Karpas-422 (cell line): ENCODE data around the gene GDPD5. TPM values are rescaled to one million over a fixed set of nuclear protein-coding genes. Genes with fewer than 3 reads are reported as not detected.

Experiments
- DNase-seq: peaks from one replicate; pipeline ENCODE4 v3.0.0-alpha.2; 2015
- H2AFZ ChIP-seq: fragments of 200-600 bp; sonication (generic); 2 replicates; pipeline ENCODE4 v1.6.1; 2014; ENCODE audit warnings: antibody characterized with exemption, low read length, mixed read lengths
- H3K27ac ChIP-seq: fragments of 200-600 bp; sonication (generic); 2 replicates; pipeline ENCODE4 v1.5.1; 2014; ENCODE audit warnings: mild to moderate bottlenecking, low read length, moderate library complexity
- H3K27me3 ChIP-seq: fragments of 200-600 bp; sonication (generic); 2 replicates; pipeline ENCODE4 v1.6.1; 2014; ENCODE audit warnings: low read length, mixed read lengths
- H3K36me3 ChIP-seq: fragments of 200-600 bp; sonication (generic); 2 replicates; pipeline ENCODE4 v1.6.1; 2014; ENCODE audit warnings: low read length, mixed read lengths; ENCODE audit not compliant: insufficient read depth
- H3K4me1 ChIP-seq: fragments of 200-600 bp; sonication (generic); 2 replicates; pipeline ENCODE4 v1.6.1; 2014; ENCODE audit warnings: mild to moderate bottlenecking, low read length, mixed read lengths
- H3K4me2 ChIP-seq: fragments of 200-600 bp; sonication (generic); 2 replicates; pipeline ENCODE4 v1.6.1; 2014; ENCODE audit warnings: low read length, low read depth, mild to moderate bottlenecking; ENCODE audit not compliant: poor library complexity, severe bottlenecking
- H3K4me3 ChIP-seq: fragments of 200-600 bp; sonication (generic); 2 replicates; pipeline ENCODE4 v1.5.1; 2014; ENCODE audit warnings: mild to moderate bottlenecking, antibody characterized with exemption, low read length, mixed read lengths
- H3K79me2 ChIP-seq: fragments of 200-600 bp; sonication (generic); 2 replicates; pipeline ENCODE4 v1.6.1; 2014; ENCODE audit warnings: mild to moderate bottlenecking, low read length, mixed read lengths
- H3K9ac ChIP-seq: fragments of 200-600 bp; sonication (generic); 2 replicates; pipeline ENCODE4 v1.6.0; 2014; ENCODE audit warnings: low read length
- H3K9me2 ChIP-seq: fragments of 200-600 bp; sonication (generic), shearing (Covaris generic); replicated peaks from 2 replicates; pipeline ENCODE4 v1.6.0; 2014; ENCODE audit warnings: mild to moderate bottlenecking, low read length, moderate library complexity; ENCODE audit not compliant: insufficient read depth
- H3K9me3 ChIP-seq: fragments of 300-700, 200-600 bp; sonication (generic); 2 replicates; pipeline ENCODE4 v1.6.1; 2014; ENCODE audit warnings: low read length, mixed read lengths
- H4K20me1 ChIP-seq: fragments of 200-600 bp; sonication (generic); 2 replicates; pipeline ENCODE4 v1.6.1; 2014; ENCODE audit warnings: mild to moderate bottlenecking, antibody characterized with exemption, low read length, low read depth; ENCODE audit not compliant: insufficient read depth
- total RNA-seq: library from RNA; depleted of rRNA; stranded (reverse); fragments of >200 nt; shearing (Covaris generic); gene quantifications from 2 replicates; pipeline ENCODE4 v1.2.3, GENCODE V29; 2014; ENCODE audit warnings: low replicate concordance

Gene GDPD5
- total RNA-seq, 1 experiment from 2014 or later = 137 TPM

DNA sequence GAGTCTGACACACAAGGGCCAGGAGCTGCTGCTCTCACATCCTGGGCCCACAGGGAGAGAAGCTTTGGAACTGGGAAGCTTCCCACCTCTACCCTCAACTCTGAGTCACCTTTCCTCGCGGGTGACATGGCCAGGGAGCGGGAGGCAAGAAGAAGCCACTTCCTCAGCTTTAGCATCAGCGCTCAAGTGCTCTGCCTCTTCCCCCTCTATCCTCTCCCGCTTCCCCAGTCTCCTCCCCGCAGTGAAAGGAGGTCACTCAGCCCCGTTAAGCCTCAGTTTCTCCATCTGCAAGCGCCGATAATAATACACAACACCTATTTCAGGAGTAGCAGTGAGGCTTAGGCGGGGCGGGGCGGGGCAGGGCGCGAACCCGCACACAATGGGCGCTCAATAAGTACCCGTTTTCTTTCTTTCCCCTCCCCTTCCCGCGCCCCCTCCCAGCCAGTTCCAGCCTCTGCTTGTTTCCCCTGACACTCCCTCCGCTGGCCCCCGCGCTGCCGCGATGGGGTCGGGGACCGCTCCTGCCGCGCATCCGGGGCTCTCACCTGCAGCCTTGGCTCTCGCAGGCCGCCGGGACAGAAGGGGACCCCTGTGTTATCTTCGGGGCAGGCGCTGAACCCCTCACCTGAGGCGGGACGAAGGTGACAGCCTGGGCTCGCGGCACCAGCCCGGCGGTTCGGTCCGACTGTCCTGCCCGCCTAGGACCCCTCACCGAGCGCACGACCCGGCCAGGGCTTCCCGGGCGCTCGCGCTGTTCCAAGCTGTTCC lies 892 bp downstream of the GDPD5 start:
- H3K79me2 ChIP-seq = peaks cover 56% of the 10 kb centered on the region
- H3K27me3 ChIP-seq = no peaks in the 10 kb centered on the region
- H3K9ac ChIP-seq = peak overlapping the region; percentile 97
- H4K20me1 ChIP-seq = peaks cover 24% of the 10 kb centered on the region
- H3K27ac ChIP-seq = peak overlapping the region; percentile 99
- no peak overlapping the region for H2AFZ ChIP-seq
- peak overlapping the region; percentile 80 for H3K4me2 ChIP-seq
- 0 out of 2 replicates have a peak, but pooled peaks cover 4% of the 10 kb centered on the region for H3K36me3 ChIP-seq
- H3K9me3 ChIP-seq = no peaks in the 10 kb centered on the region
- H3K4me1 ChIP-seq = peaks cover 51% of the 10 kb centered on the region
- no peaks in the 10 kb centered on the region for H3K9me2 ChIP-seq
- peak overlapping the region; percentile 80 for H3K4me3 ChIP-seq
- peak; percentile 72 for DNase-seq

DNA sequence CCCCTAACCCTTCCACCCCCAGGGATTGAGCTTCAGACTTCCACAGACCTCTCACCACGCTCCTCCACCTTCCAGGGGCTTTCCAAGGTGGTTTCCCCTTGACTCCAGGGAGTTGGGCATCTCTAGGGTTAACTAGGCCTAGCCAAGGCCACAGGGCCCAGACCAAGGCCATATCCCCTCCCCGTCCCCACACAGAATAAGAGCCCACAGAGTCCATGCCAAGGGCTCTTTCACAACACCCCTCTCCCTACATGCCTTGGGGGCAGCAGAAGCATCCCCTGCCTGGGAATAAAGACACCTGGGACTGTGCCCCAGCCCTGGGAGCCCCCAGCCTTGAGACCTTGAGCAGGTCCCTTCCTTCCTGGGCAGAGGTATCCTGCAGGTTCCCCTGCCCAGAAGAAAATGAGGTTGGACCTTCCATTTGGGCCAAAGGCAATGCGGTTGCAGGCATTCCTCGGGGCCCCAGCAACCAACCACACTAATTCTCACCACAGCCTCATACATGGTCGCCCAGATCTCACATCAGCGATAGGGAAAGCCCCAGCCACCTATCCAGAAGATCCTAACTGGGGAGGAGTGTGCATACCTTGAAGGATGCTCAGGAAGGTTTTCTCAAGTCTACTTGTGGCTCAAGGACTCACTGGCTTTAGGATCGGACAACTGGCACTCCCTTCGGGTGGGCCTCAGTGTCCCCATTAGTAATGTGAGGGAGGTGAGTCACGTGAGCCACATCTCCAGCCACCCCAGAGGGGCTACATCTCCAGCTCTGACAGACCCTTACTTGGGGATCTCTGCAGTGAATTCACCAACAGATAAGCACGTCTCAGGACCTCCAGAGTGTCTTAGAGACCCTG lies 1.7 kb downstream of the GDPD5 start:
- Histone ChIP-seq H3K4me2 (peak overlapping the region; percentile 80), H2AFZ (no peak overlapping the region), H3K9me3 (no peaks in the 10 kb centered on the region), H3K27ac (peak overlapping the region; percentile 99), H3K9me2 (no peaks in the 10 kb centered on the region), H3K4me1 (peaks cover 59% of the 10 kb centered on the region), H3K4me3 (peak overlapping the region; percentile 80), H3K27me3 (no peaks in the 10 kb centered on the region), H3K9ac (peak overlapping the region; percentile 97), H4K20me1 (peaks cover 24% of the 10 kb centered on the region), H3K36me3 (0 out of 2 replicates have a peak, but pooled peaks cover 4% of the 10 kb centered on the region), H3K79me2 (peaks cover 64% of the 10 kb centered on the region)
- DNase-seq = no peak

DNA sequence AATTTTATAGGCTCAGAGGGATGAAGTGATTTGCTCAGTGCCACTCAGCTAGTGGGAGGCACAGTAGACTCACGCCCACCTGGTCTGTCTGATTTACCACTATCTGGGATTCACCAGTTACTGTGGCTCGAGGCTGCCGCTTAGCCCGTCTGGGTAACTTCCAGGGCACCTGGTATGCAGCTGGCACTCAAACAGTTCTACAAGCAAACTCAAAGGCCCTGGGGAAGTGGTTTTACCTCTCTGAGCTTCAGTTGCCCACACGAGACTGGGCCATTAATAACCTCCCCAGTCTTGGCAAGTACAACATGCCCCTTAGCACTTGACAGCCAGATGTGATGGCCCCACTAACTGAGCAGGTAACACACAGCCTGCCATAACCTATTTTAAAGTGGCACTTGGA lies 2.6 kb downstream of the GDPD5 start:
- Histone ChIP-seq H3K79me2 (peaks cover 73% of the 10 kb centered on the region), H4K20me1 (peaks cover 24% of the 10 kb centered on the region), H3K9me2 (no peaks in the 10 kb centered on the region), H3K27me3 (no peaks in the 10 kb centered on the region), H3K4me2 (peak overlapping the region; percentile 80), H3K27ac (peak overlapping the region; percentile 99), H3K36me3 (0 out of 2 replicates have a peak, but pooled peaks cover 5% of the 10 kb centered on the region), H3K9me3 (no peaks in the 10 kb centered on the region), H2AFZ (no peak overlapping the region), H3K9ac (peak overlapping the region; percentile 97), H3K4me1 (peaks cover 68% of the 10 kb centered on the region), H3K4me3 (peak overlapping the region; percentile 80)
- peak; percentile 88 for DNase-seq

DNA sequence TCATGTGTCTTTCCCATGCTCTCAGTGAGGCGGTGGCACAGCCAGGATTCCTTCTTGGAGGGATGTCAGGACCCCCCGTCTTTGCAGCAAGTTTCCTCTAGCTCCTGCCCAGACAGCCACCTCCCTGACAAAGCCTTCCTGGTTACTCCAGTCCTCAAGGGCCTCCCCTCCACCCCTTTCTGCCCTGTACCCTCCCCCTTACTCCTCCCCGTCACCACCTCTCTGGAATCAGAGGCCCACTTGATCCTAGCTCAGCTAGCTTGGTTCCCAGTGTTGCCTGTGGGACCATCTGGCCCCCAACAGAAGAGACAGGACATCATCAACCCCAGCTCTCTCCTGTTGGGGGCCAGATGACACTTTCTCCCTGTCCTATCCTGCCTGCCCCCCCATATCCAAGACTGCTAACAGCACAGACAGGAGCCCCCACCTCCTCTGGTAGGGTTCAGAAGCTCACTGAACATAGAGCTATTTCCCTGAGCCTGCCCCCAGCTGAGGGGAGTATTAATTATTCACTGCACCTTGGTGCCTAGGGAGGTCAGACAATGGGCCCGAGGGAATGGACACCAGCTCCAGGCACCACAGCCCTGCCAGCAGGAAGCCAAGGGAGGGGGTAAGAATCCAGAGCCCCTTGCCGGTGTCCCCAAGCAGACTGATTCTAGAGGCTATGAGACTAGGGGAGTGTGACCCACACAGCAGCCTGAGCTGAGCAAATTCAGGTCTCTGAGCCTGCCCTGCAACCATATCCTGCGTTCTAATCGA lies 3.3 kb downstream of the GDPD5 start:
- Histone ChIP-seq H3K4me1 (peaks cover 75% of the 10 kb centered on the region), H3K9ac (peak overlapping the region; percentile 97), H3K9me2 (no peaks in the 10 kb centered on the region), H3K79me2 (peaks cover 80% of the 10 kb centered on the region), H3K27me3 (no peaks in the 10 kb centered on the region), H3K4me2 (peak overlapping the region; percentile 80), H3K36me3 (0 out of 2 replicates have a peak, but pooled peaks cover 12% of the 10 kb centered on the region), H3K27ac (peak overlapping the region; percentile 99), H2AFZ (no peak overlapping the region), H3K9me3 (no peaks in the 10 kb centered on the region), H4K20me1 (peaks cover 21% of the 10 kb centered on the region), H3K4me3 (peak overlapping the region; percentile 80)
- no peak for DNase-seq

DNA sequence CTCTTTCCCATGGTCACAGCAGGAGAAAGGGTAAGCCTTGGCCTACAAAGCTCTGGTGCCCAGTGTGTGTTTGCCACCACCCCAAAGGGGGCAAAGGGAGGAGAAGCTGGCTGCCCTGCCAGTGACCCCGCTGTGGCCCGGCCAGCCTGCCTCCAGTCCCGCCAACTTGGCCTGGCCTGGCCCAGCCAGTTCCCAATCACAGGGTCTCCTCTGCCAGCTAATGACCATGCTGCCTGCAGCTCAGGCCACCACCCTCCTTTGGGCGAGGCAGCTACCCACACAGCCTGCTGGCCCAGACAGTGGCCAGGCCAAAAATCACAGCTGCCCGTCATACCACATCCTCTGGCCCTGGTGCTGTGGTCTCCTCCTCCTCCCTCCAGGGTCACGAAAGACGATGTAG lies 5.1 kb downstream of the GDPD5 start:
- H3K9me3 ChIP-seq = no peaks in the 10 kb centered on the region
- no peak overlapping the region for H2AFZ ChIP-seq
- no peaks in the 10 kb centered on the region for H3K27me3 ChIP-seq
- H3K79me2 ChIP-seq = peaks cover 98% of the 10 kb centered on the region
- peaks cover 21% of the 10 kb centered on the region for H4K20me1 ChIP-seq
- no peak for DNase-seq
- H3K4me1 ChIP-seq = peaks cover 87% of the 10 kb centered on the region
- peak overlapping the region; percentile 99 for H3K27ac ChIP-seq
- peak overlapping the region; percentile 80 for H3K4me2 ChIP-seq
- H3K4me3 ChIP-seq = peak overlapping the region; percentile 80; the same call in 1 of the 2 replicates
- peak overlapping the region; percentile 97 for H3K9ac ChIP-seq
- H3K9me2 ChIP-seq = no peaks in the 10 kb centered on the region
- peaks cover 18% of the 10 kb centered on the region; the same call in 1 of the 2 replicates for H3K36me3 ChIP-seq

DNA sequence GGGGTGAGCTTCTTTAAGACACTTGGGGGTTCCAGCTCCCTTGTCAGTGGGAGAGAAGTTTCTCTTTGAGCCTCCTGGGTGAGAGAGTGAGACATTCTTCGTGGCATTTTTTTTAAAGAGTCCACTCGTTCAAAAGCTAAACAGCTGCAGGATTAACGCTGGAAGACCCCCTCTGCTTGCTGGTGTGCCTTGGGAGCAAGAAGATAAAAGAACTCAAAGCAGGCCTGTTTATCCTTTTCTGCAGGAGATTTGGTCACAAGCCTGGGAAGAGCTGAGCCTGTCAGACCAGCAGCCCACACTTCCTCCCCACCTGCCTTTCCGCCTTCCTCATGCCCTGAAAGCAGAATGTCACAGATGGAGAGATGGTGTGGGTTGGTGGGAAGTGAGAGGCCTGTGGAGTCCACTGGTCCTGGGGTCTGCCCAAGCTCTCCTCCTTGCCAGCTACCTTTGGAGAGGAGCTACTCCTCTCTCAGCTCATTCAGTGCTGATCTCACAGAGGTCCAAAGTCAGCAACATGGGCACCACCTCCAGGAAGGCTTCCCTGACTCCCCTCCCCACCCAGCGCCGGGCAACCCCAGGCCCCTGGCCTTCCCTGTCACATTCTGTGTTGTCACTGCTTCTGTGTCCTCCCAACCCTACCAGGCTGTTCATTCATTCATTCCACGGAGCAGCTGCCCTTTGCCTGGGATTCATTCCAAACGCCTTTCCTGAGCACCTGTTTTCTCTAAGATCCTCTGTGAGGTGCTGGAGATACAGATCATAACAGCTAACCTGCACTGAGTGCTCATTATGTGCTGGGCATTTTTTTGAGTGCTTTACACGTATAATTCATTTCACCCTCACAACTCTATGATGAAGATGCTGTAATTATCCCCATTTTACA lies 6.7 kb downstream of the GDPD5 start:
- Histone ChIP-seq H4K20me1 (peaks cover 21% of the 10 kb centered on the region), H3K4me3 (no peak overlapping the region; the same call in 1 of the 2 replicates), H3K79me2 (peaks cover 99% of the 10 kb centered on the region), H3K27me3 (no peaks in the 10 kb centered on the region), H3K27ac (peak overlapping the region; percentile 99), H3K4me2 (peak overlapping the region; percentile 80), H3K9me2 (no peaks in the 10 kb centered on the region), H3K9ac (peak overlapping the region; percentile 97), H3K9me3 (no peaks in the 10 kb centered on the region), H2AFZ (no peak overlapping the region), H3K4me1 (peaks cover 100% of the 10 kb centered on the region), H3K36me3 (peaks cover 21% of the 10 kb centered on the region)
- no peak for DNase-seq

DNA sequence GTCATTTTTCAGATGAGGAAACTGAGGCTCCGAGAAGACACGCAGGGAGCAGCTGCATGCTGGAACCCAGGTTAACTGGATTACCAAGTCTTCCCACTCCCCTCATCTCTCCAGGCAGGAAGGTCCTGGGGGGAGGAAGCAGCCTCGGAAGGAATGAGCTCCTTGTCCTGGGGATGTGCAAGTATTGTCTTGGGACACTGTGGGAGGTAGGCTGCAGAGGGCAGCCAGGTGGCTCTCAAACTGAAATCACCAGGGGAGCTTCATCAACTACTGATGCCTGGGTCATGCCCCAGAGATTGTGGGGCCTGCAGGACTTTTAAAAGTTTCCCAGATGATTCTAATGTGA lies 7.6 kb downstream of the GDPD5 start:
- Histone ChIP-seq H3K79me2 (peaks cover 99% of the 10 kb centered on the region), H3K27me3 (no peaks in the 10 kb centered on the region), H3K4me1 (peaks cover 100% of the 10 kb centered on the region), H4K20me1 (peaks cover 21% of the 10 kb centered on the region), H3K9me2 (no peaks in the 10 kb centered on the region), H3K9me3 (no peaks in the 10 kb centered on the region), H3K4me3 (no peak overlapping the region), H3K9ac (peak overlapping the region; percentile 97), H3K27ac (peak overlapping the region; percentile 99), H3K36me3 (peaks cover 29% of the 10 kb centered on the region), H2AFZ (no peak overlapping the region), H3K4me2 (peak overlapping the region; percentile 80)
- no peak for DNase-seq
